Neural progenitor cell (in vitro differentiated cells): ENCODE results near the gene COL4A5. TPM values are rescaled to one million over a fixed set of nuclear protein-coding genes. Genes with fewer than 3 reads are reported as not detected.

Source experiments
- DNase-seq: peaks from one replicate; pipeline ENCODE4 v3.0.0-alpha.2; 2016; ENCODE audit warnings: low spot score
- H2AFZ ChIP-seq: fragments of 200-600 bp; sonication (generic); replicated peaks from 2 replicates; pipeline ENCODE4 v1.6.1; 2016; ENCODE audit warnings: antibody characterized with exemption
- H3F3A ChIP-seq: fragments of 200-600 bp; sonication (generic); 2 replicates; pipeline ENCODE4 v1.6.1; 2016; ENCODE audit warnings: antibody characterized with exemption, low read depth
- H3K27ac ChIP-seq: fragments of 200-600 bp; sonication (generic); 2 replicates; pipeline ENCODE4 v1.5.1; 2016; ENCODE audit warnings: mild to moderate bottlenecking
- H3K27me3 ChIP-seq: fragments of 200-600 bp; sonication (generic); 2 replicates; pipeline ENCODE4 v1.6.1; 2016; ENCODE audit warnings: mild to moderate bottlenecking, moderate library complexity
- H3K36me3 ChIP-seq: fragments of 200-600 bp; sonication (generic); 2 replicates; pipeline ENCODE4 v1.5.1; 2016
- H3K4me1 ChIP-seq: fragments of 200-600 bp; sonication (generic); 2 replicates; pipeline ENCODE4 v1.6.1; 2016; ENCODE audit warnings: mixed run types
- H3K4me2 ChIP-seq: fragments of 200-600 bp; sonication (generic); 2 replicates; pipeline ENCODE4 v1.6.1; 2016
- H3K4me3 ChIP-seq: fragments of 200-600 bp; sonication (generic); 2 replicates; pipeline ENCODE4 v1.5.1; 2016
- H3K79me2 ChIP-seq: fragments of 200-600 bp; sonication (generic); 2 replicates; pipeline ENCODE4 v1.6.1; 2016; ENCODE audit warnings: low read depth
- H3K9ac ChIP-seq: fragments of 200-600 bp; sonication (generic); 2 replicates; pipeline ENCODE4 v1.6.1; 2016
- H3K9me3 ChIP-seq: fragments of 200-600 bp; sonication (generic); 2 replicates; pipeline ENCODE4 v1.5.1; 2016; ENCODE audit warnings: low read depth
- H4K20me1 ChIP-seq: fragments of 200-600 bp; sonication (generic); 2 replicates; pipeline ENCODE4 v1.6.1; 2016; ENCODE audit warnings: low read depth
- H3K27ac Mint-ChIP-seq: 3 replicates; pipeline ENCODE4 v1.8.0; 2021; ENCODE audit warnings: mixed read lengths
- H3K27me3 Mint-ChIP-seq: 2 replicates; pipeline ENCODE4 v1.8.0; 2022; ENCODE audit warnings: low read depth, mild to moderate bottlenecking, inconsistent platforms, moderate library complexity, mixed read lengths; ENCODE audit not compliant: insufficient read depth
- H3K36me3 Mint-ChIP-seq: 3 replicates; pipeline ENCODE4 v1.8.0; 2021; ENCODE audit warnings: mixed read lengths
- H3K4me1 Mint-ChIP-seq: 3 replicates; pipeline ENCODE4 v1.8.0; 2021; ENCODE audit warnings: mixed read lengths
- H3K4me3 Mint-ChIP-seq: 3 replicates; pipeline ENCODE4 v1.8.0; 2021; ENCODE audit warnings: mild to moderate bottlenecking, moderate library complexity, mixed read lengths
- H3K9me3 Mint-ChIP-seq: 3 replicates; pipeline ENCODE4 v1.8.0; 2020; ENCODE audit warnings: mixed read lengths
- EZH2 ChIP-seq: fragments of 200-600 bp; sonication (generic); IDR thresholded peaks from 2 replicates; pipeline ENCODE4 v1.6.1; 2017; ENCODE audit warnings: antibody characterized with exemption, mild to moderate bottlenecking, moderate library complexity
- EZH2phosphoT487 ChIP-seq: fragments of 200-600 bp; sonication (generic); IDR thresholded peaks from 2 replicates; pipeline ENCODE4 v1.6.1; 2017; ENCODE audit warnings: antibody characterized with exemption
- total RNA-seq: library from RNA; depleted of rRNA; stranded (reverse); fragments of >200 nt; gene quantifications from 2 replicates; pipeline ENCODE4 v1.2.3, GENCODE V29; 2015; ENCODE audit warnings: low replicate concordance
- TF ChIP-seq, protein P1 (sequence below): fragments of 200-600 bp; sonication (generic); IDR thresholded peaks from 2 replicates; pipeline ENCODE4 v1.5.1; 2017; ENCODE audit warnings: antibody characterized with exemption, mild to moderate bottlenecking

Gene COL4A5
- total RNA-seq, 1 donor from 2014 or later, result 115 TPM

DNA sequence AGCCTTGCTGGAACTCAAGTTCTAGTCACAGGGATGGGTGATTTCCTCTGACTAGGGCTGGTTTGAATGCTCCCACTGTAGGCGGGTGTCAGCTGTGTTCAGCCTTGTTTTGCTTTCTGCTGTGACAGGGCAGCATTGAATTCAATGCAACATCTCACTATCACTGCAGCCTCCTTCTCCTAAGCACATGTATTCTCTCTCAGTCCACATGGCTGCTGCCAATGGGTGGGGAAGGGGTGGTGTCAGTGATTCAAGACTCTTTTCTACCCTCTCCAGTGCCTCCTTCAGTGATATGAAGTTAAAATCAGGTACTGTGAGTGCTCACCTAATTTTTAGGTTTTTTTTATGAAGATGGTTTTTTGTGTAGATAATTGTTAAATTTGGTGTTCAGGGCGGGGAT lies 46.3 kb downstream of the COL4A5 start:
- TF ChIP-seq, protein P1, sequence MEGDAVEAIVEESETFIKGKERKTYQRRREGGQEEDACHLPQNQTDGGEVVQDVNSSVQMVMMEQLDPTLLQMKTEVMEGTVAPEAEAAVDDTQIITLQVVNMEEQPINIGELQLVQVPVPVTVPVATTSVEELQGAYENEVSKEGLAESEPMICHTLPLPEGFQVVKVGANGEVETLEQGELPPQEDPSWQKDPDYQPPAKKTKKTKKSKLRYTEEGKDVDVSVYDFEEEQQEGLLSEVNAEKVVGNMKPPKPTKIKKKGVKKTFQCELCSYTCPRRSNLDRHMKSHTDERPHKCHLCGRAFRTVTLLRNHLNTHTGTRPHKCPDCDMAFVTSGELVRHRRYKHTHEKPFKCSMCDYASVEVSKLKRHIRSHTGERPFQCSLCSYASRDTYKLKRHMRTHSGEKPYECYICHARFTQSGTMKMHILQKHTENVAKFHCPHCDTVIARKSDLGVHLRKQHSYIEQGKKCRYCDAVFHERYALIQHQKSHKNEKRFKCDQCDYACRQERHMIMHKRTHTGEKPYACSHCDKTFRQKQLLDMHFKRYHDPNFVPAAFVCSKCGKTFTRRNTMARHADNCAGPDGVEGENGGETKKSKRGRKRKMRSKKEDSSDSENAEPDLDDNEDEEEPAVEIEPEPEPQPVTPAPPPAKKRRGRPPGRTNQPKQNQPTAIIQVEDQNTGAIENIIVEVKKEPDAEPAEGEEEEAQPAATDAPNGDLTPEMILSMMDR, result no peak
- no peak for TF ChIP-seq EZH2
- no peak for TF ChIP-seq EZH2phosphoT487
- no peak overlapping the region for H3K27ac Mint-ChIP-seq

DNA sequence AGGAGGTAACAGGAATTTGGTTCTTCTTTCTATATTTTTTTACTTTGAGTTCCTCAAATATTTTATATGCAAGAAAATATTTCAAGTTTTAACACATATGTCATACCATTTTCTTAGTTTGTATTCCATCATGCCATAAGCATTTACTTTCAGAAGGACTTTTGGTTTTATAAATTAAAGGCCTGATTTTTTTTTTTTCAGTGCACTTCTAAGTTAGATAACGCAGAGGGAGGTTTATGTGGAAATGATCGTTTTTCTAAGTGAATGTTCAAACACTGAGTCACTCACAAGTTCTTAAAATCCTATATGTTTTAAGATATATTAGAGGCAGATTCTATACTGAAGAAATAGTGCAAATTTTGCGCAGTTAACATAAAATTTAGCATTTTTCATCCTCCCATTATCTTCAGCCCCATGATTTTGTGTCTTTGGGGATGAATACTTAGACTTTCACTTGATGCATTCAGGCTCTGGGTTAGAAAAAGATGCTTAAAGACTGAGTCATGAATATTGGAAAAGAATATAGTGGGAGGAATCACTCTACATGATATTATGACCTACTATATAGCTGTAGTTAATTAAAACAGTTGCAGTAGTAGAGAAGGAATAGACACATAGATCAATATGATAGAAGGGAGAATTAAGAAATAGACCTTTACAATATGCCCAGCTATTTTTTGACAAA lies 54.9 kb downstream of the COL4A5 start:
- Histone ChIP-seq H3K4me3 (no peak overlapping the region), H3K36me3 (no peaks in the 10 kb centered on the region), H3K9ac (no peak overlapping the region), H4K20me1 (peaks cover 7% of the 10 kb centered on the region), H3K9me3 (peaks cover under 1% of the 10 kb centered on the region), H3K4me2 (no peak overlapping the region), H3K79me2 (peaks cover 6% of the 10 kb centered on the region), H2AFZ (no peak overlapping the region), H3K27me3 (no peaks in the 10 kb centered on the region), H3F3A (no peaks in the 10 kb centered on the region), H3K27ac (no peak overlapping the region), H3K4me1 (no peaks in the 10 kb centered on the region)
- peaks cover 33% of the 10 kb centered on the region for H3K9me3 Mint-ChIP-seq
- H3K27me3 Mint-ChIP-seq, result no peaks in the 10 kb centered on the region
- TF ChIP-seq, protein P1, result no peak
- TF ChIP-seq EZH2 (no peak), EZH2phosphoT487 (no peak)
- no peak for DNase-seq
- H3K4me3 Mint-ChIP-seq, result no peak overlapping the region
- H3K4me1 Mint-ChIP-seq, result peaks cover 2% of the 10 kb centered on the region
- H3K36me3 Mint-ChIP-seq, result peaks cover 63% of the 10 kb centered on the region
- H3K27ac Mint-ChIP-seq, result no peak overlapping the region

More for the DNA sequence above, 46.3 kb downstream of the COL4A5 start:
- Histone ChIP-seq H3K27ac (no peak overlapping the region), H3F3A (no peaks in the 10 kb centered on the region), H4K20me1 (no peaks in the 10 kb centered on the region), H3K9me3 (no peaks in the 10 kb centered on the region), H2AFZ (no peak overlapping the region), H3K79me2 (peaks cover 3% of the 10 kb centered on the region), H3K4me3 (no peak overlapping the region), H3K4me2 (no peak overlapping the region), H3K36me3 (no peaks in the 10 kb centered on the region), H3K4me1 (no peaks in the 10 kb centered on the region), H3K9ac (no peak overlapping the region), H3K27me3 (no peaks in the 10 kb centered on the region)
- Mint-ChIP-seq H3K4me1 (no peaks in the 10 kb centered on the region), H3K9me3 (peaks cover 56% of the 10 kb centered on the region), H3K4me3 (no peak overlapping the region), H3K36me3 (peaks cover 75% of the 10 kb centered on the region), H3K27me3 (peaks cover 2% of the 10 kb centered on the region)
- DNase-seq, result no peak

DNA sequence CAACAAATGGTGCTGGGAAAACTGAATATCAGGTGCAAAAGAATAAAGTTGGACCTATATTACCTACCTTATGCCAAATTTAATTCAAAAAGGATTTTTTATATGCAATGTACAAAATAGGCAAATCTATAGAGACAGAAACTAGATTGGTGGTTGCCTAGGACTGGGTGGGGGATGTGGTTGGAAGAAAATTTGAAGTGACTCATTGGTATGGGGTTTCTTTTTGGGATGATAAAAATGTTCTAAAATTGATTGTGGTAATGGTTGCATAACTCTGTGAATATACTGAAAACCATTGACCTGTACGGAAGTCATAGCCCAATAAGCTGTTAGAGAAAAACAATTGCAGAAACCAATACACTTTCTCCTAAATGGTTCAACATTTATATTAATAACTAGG lies 72.1 kb downstream of the COL4A5 start:
- Histone ChIP-seq H3K9me3 (no peaks in the 10 kb centered on the region), H4K20me1 (no peaks in the 10 kb centered on the region), H3K27me3 (no peaks in the 10 kb centered on the region), H3K4me2 (no peak overlapping the region), H3K9ac (no peak overlapping the region), H3F3A (no peaks in the 10 kb centered on the region), H3K27ac (no peak overlapping the region), H3K4me1 (no peaks in the 10 kb centered on the region), H2AFZ (no peak overlapping the region), H3K4me3 (no peak overlapping the region), H3K79me2 (no peaks in the 10 kb centered on the region), H3K36me3 (no peaks in the 10 kb centered on the region)
- Mint-ChIP-seq H3K4me3 (no peak overlapping the region), H3K9me3 (peaks cover 50% of the 10 kb centered on the region), H3K4me1 (no peaks in the 10 kb centered on the region), H3K27me3 (peaks cover 3% of the 10 kb centered on the region), H3K36me3 (peaks cover 61% of the 10 kb centered on the region), H3K27ac (no peak overlapping the region)
- no peak for DNase-seq
- TF ChIP-seq, protein P1, result no peak
- TF ChIP-seq EZH2phosphoT487 (no peak), EZH2 (no peak)
